Measurements from ENCODE around the gene NUP50.
A peak's percentile ranks its signal among the peaks of the same experiment; 100 is the strongest.

NUP50 gene

GRCh38 chr22:45164270-45165088, 754 bp downstream of the NUP50 start:
- H3K4me3 ChIP-seq (ENCODE audit: low read length), result peak overlapping the region; percentile 74
- H3K27ac ChIP-seq (ENCODE audit: low read depth, low read length), result peak overlapping the region; percentile 68
- peaks cover 4% of the 10 kb centered on the region for H3K36me3 ChIP-seq (ENCODE audit: control insufficient read depth, insufficient read depth, low read length)
- H3K4me1 ChIP-seq (ENCODE audit: control insufficient read depth, insufficient read depth, low read length), result peaks cover 3% of the 10 kb centered on the region
- no peaks in the 10 kb centered on the region for H3K27me3 ChIP-seq (ENCODE audit: control insufficient read depth, insufficient read depth, low read length)
- H3K9ac ChIP-seq (ENCODE audit: low read length), result peak overlapping the region; percentile 49

GRCh38 chr22:45166932-45167331, 3.2 kb downstream of the NUP50 start:
- Histone ChIP-seq H3K27ac (ENCODE audit: low read depth, low read length) (no peak overlapping the region), H3K4me1 (ENCODE audit: control insufficient read depth, insufficient read depth, low read length) (peaks cover 3% of the 10 kb centered on the region), H3K4me3 (ENCODE audit: low read length) (no peak overlapping the region), H3K9ac (ENCODE audit: low read length) (no peak overlapping the region), H3K36me3 (ENCODE audit: control insufficient read depth, insufficient read depth, low read length) (peaks cover 23% of the 10 kb centered on the region), H3K27me3 (ENCODE audit: control insufficient read depth, insufficient read depth, low read length) (no peaks in the 10 kb centered on the region)

DNA sequence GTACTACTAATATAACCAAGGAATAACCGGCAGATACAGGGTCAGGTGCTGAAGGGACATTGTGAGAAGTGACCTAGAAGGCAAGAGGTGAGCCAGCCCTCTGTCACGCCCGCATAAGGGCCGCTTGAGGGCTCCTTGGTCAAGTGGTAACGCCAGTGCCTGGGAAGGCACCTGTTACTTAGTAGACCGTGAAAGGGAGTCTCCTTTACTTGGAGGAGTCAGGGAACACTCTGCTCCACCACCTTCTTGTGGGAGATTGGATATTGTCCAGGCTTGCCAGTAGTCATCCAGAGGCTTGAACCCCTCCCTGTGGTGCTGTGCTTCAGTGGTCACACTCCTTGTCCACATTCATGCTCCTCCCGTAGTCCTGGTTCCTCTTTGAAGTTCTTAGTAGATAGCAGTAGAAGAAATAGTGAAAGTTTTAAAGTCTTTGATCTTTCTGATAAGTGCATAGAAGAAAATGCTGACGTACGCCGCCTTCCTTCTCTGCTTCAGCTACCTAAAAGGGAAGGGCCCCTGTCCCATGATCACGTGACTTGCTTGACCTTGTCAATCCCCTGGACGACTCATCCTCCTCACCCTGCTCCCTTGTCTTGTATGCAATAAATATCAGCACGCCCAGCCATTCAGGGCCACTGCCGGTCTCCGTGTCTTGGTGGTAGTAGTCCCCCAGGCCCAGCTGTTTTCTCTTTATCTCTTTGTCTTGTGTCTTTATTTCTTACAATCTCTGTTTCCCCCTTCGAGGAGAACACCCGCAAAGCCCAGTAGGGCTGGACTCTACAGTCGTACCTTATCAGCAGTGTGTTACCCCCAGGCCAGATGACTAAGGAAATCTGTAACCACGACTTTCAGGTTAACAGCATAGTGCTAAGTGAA, 6.1 kb downstream of the NUP50 start:
- no peaks in the 10 kb centered on the region for H3K27me3 ChIP-seq (ENCODE audit: control insufficient read depth, insufficient read depth, low read length)
- H3K27ac ChIP-seq (ENCODE audit: low read depth, low read length), result no peak overlapping the region
- no peak overlapping the region for H3K9ac ChIP-seq (ENCODE audit: low read length)
- H3K36me3 ChIP-seq (ENCODE audit: control insufficient read depth, insufficient read depth, low read length), result peaks cover 32% of the 10 kb centered on the region
- H3K4me1 ChIP-seq (ENCODE audit: control insufficient read depth, insufficient read depth, low read length), result no peaks in the 10 kb centered on the region
- H3K4me3 ChIP-seq (ENCODE audit: low read length), result no peak overlapping the region

DNA sequence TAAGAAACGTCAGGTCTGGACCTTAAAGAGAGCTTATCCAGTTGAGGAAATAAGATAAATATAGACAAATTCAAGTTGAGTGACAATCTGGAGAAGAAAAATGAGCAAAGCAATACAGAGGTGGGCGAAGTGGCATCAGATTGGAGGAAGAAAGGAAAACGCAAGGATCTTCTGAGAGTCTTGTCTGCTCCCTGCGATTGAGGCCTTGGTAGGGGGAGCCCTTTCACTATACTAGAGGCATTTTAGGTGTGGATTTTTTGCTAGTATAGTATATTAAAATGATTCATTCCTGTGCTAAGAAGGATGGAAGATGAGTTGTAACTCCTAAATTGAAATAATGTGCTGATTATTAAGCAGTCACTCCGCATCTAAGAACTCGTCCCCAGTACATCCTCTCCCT, 8.1 kb downstream of the NUP50 start:
- no peak overlapping the region for H3K27ac ChIP-seq (ENCODE audit: low read depth, low read length)
- H3K36me3 ChIP-seq (ENCODE audit: control insufficient read depth, insufficient read depth, low read length), result peaks cover 40% of the 10 kb centered on the region
- no peaks in the 10 kb centered on the region for H3K27me3 ChIP-seq (ENCODE audit: control insufficient read depth, insufficient read depth, low read length)
- no peak overlapping the region for H3K4me3 ChIP-seq (ENCODE audit: low read length)
- H3K4me1 ChIP-seq (ENCODE audit: control insufficient read depth, insufficient read depth, low read length), result no peaks in the 10 kb centered on the region
- H3K9ac ChIP-seq (ENCODE audit: low read length), result no peak overlapping the region

GRCh38 chr22:45172881-45173585, 9.3 kb downstream of the NUP50 start:
- peaks cover 40% of the 10 kb centered on the region for H3K36me3 ChIP-seq (ENCODE audit: control insufficient read depth, insufficient read depth, low read length)
- H3K27me3 ChIP-seq (ENCODE audit: control insufficient read depth, insufficient read depth, low read length), result no peaks in the 10 kb centered on the region
- H3K9ac ChIP-seq (ENCODE audit: low read length), result no peak overlapping the region
- no peaks in the 10 kb centered on the region for H3K4me1 ChIP-seq (ENCODE audit: control insufficient read depth, insufficient read depth, low read length)
- H3K27ac ChIP-seq (ENCODE audit: low read depth, low read length), result no peak overlapping the region
- H3K4me3 ChIP-seq (ENCODE audit: low read length), result no peak overlapping the region

GRCh38 chr22:45179276-45180049, 15.7 kb downstream of the NUP50 start:
- Histone ChIP-seq H3K9ac (ENCODE audit: low read length) (no peak overlapping the region), H3K27ac (ENCODE audit: low read depth, low read length) (no peak overlapping the region), H3K4me3 (ENCODE audit: low read length) (no peak overlapping the region), H3K27me3 (ENCODE audit: control insufficient read depth, insufficient read depth, low read length) (no peaks in the 10 kb centered on the region), H3K36me3 (ENCODE audit: control insufficient read depth, insufficient read depth, low read length) (peaks cover 30% of the 10 kb centered on the region), H3K4me1 (ENCODE audit: control insufficient read depth, insufficient read depth, low read length) (no peaks in the 10 kb centered on the region)

GRCh38 chr22:45180146-45180679, 16.5 kb downstream of the NUP50 start:
- Histone ChIP-seq H3K4me1 (ENCODE audit: control insufficient read depth, insufficient read depth, low read length) (no peaks in the 10 kb centered on the region), H3K27ac (ENCODE audit: low read depth, low read length) (no peak overlapping the region), H3K4me3 (ENCODE audit: low read length) (no peak overlapping the region), H3K27me3 (ENCODE audit: control insufficient read depth, insufficient read depth, low read length) (no peaks in the 10 kb centered on the region), H3K9ac (ENCODE audit: low read length) (no peak overlapping the region), H3K36me3 (ENCODE audit: control insufficient read depth, insufficient read depth, low read length) (peaks cover 32% of the 10 kb centered on the region)

DNA sequence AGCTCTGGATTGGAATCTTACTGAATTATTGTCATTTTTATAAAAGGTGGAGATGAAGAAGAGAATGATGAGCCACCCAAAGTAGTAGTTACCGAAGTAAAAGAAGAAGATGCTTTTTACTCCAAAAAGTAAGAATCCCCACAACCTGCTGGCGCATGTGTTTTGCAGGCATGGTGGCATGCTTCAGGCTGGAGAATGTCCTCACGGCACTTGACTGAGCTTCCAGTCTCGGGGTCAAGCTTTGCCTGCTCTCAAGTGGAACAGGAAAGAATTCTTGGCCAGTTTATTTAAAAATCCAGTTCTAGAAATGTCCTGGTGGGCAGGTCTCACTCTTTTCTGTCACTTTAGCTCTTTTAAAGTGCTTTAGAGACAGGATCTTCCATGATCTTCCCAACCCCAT, 17.5 kb downstream of the NUP50 start:
- Histone ChIP-seq H3K27me3 (ENCODE audit: control insufficient read depth, insufficient read depth, low read length) (no peaks in the 10 kb centered on the region), H3K36me3 (ENCODE audit: control insufficient read depth, insufficient read depth, low read length) (peaks cover 26% of the 10 kb centered on the region), H3K4me1 (ENCODE audit: control insufficient read depth, insufficient read depth, low read length) (no peaks in the 10 kb centered on the region), H3K4me3 (ENCODE audit: low read length) (no peak overlapping the region), H3K27ac (ENCODE audit: low read depth, low read length) (no peak overlapping the region), H3K9ac (ENCODE audit: low read length) (no peak overlapping the region)

- H3K9ac ChIP-seq (ENCODE audit: low read length), result no peak overlapping the region
- peaks cover 24% of the 10 kb centered on the region for H3K36me3 ChIP-seq (ENCODE audit: control insufficient read depth, insufficient read depth, low read length)
- no peak overlapping the region for H3K4me3 ChIP-seq (ENCODE audit: low read length)
- H3K27me3 ChIP-seq (ENCODE audit: control insufficient read depth, insufficient read depth, low read length), result no peaks in the 10 kb centered on the region
- H3K4me1 ChIP-seq (ENCODE audit: control insufficient read depth, insufficient read depth, low read length), result no peaks in the 10 kb centered on the region
- no peak overlapping the region for H3K27ac ChIP-seq (ENCODE audit: low read depth, low read length)
Observed at GRCh38 chr22:45181766-45182165, 18.0 kb downstream of the NUP50 start.

DNA sequence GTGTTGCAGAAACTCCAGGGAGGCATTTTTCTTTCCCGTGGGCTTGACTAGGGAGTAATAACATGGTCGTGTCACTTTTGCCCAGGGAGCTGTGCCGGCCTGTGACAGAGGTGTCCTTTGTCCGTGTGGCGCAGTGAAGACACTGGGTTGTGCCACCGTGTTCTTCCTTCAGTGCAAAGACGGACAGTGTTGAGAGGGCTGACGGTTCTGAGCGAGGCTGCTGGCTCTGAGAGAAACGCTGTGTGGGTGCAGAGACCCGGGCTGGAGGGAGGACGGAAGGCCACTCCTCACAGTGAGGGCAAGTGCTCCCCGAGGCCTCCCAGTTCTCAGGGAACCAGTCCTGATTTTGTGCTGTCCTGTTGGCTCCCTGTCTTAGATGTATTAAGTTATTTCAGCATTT, 20.2 kb downstream of the NUP50 start:
- no peak overlapping the region for H3K27ac ChIP-seq (ENCODE audit: low read depth, low read length)

GRCh38 chr22:45185718-45186514, 22.2 kb downstream of the NUP50 start:
- Histone ChIP-seq H3K9ac (ENCODE audit: low read length) (no peak overlapping the region), H3K4me3 (ENCODE audit: low read length) (no peak overlapping the region), H3K27ac (ENCODE audit: low read depth, low read length) (no peak overlapping the region), H3K36me3 (ENCODE audit: control insufficient read depth, insufficient read depth, low read length) (peaks cover 19% of the 10 kb centered on the region), H3K4me1 (ENCODE audit: control insufficient read depth, insufficient read depth, low read length) (no peaks in the 10 kb centered on the region), H3K27me3 (ENCODE audit: control insufficient read depth, insufficient read depth, low read length) (no peaks in the 10 kb centered on the region)

More for the DNA sequence above, 20.2 kb downstream of the NUP50 start:
- no peaks in the 10 kb centered on the region for H3K27me3 ChIP-seq (ENCODE audit: control insufficient read depth, insufficient read depth, low read length)
- H3K4me1 ChIP-seq (ENCODE audit: control insufficient read depth, insufficient read depth, low read length), result no peaks in the 10 kb centered on the region
- H3K9ac ChIP-seq (ENCODE audit: low read length), result no peak overlapping the region
- H3K36me3 ChIP-seq (ENCODE audit: control insufficient read depth, insufficient read depth, low read length), result peaks cover 22% of the 10 kb centered on the region
- no peak overlapping the region for H3K4me3 ChIP-seq (ENCODE audit: low read length)
